Effector memory CD4-positive, alpha-beta T cell (primary cell): ENCODE results near the gene LORICRIN.

Experiments
- DNase-seq, 3 donors: peaks; one replicate each; pipeline ENCODE4 v3.0.0-alpha.2; 2020
- H3K27ac ChIP-seq: 2 replicates; pipeline ENCODE4 v1.7.0; 2013; ENCODE audit warnings: mild to moderate bottlenecking, low read length, moderate library complexity; ENCODE audit not compliant: insufficient read depth, poor library complexity, severe bottlenecking
- H3K27me3 ChIP-seq: replicated peaks from 2 replicates; pipeline ENCODE4 v1.7.0; 2013; ENCODE audit warnings: mild to moderate bottlenecking, low read length; ENCODE audit not compliant: insufficient read depth, control insufficient read depth, poor library complexity, severe bottlenecking
- H3K36me3 ChIP-seq: 2 replicates; pipeline ENCODE4 v1.7.0; 2013; ENCODE audit warnings: mild to moderate bottlenecking, low read length, moderate library complexity; ENCODE audit not compliant: control insufficient read depth, insufficient read depth
- H3K4me1 ChIP-seq: 2 replicates; pipeline ENCODE4 v1.7.0; 2013; ENCODE audit warnings: low read length, mild to moderate bottlenecking; ENCODE audit not compliant: control insufficient read depth, insufficient read depth, poor library complexity, severe bottlenecking
- H3K4me3 ChIP-seq: 2 replicates; pipeline ENCODE4 v1.7.0; 2013; ENCODE audit warnings: low read length, low read depth, mild to moderate bottlenecking; ENCODE audit not compliant: insufficient read depth, poor library complexity, severe bottlenecking
- H3K9me3 ChIP-seq: 2 replicates; pipeline ENCODE4 v1.7.0; 2013; ENCODE audit warnings: mild to moderate bottlenecking, low read length, moderate library complexity; ENCODE audit not compliant: control insufficient read depth

Gene LORICRIN

DNA sequence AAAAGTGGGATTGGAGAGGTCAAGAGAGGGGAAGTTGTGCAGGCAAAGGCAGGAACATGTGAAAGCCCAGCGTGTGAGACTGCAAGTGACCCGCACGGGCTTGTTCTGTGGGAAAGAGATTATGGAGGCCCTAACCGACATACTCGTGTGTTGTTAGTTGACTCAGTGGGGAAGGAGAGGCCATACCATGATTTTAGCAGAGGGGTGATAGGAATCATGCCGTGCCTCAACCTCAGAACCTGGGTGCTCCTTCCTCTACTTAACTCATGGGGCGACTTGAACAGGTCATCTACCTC lies 33.9 kb downstream of the LORICRIN start:
- H3K4me3 ChIP-seq: no peak overlapping the region

DNA sequence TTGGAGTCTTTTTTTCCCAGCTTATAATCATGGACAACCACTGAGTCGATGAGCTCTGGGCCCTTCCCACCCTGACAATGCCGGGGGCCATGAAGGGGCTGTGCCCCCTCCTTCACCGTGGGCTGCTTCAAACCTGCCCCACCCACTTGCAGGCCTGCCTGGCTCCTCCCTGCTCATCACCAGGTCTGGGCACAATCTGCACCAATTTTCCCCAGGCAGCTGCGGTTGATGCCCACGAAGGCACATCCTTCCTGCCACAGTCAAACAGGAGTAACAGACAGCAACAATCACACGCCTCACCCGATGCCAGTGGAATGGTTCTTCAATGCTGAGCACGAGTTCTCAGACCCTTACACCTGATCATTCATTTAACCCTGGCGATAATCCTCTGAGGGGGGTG lies 34.4 kb downstream of the LORICRIN start:
- Histone ChIP-seq H3K9me3 (no peaks in the 10 kb centered on the region), H3K4me3 (no peak overlapping the region), H3K27ac (no peak overlapping the region), H3K27me3 (peaks cover 3% of the 10 kb centered on the region), H3K4me1 (peaks cover 14% of the 10 kb centered on the region), H3K36me3 (no peaks in the 10 kb centered on the region)
- DNase-seq: no peak

More for the DNA sequence above, 33.9 kb downstream of the LORICRIN start:
- Histone ChIP-seq H3K4me1 (peaks cover 14% of the 10 kb centered on the region), H3K27me3 (peaks cover 3% of the 10 kb centered on the region), H3K27ac (no peak overlapping the region), H3K9me3 (no peaks in the 10 kb centered on the region), H3K36me3 (no peaks in the 10 kb centered on the region)
- no peak for DNase-seq

DNA sequence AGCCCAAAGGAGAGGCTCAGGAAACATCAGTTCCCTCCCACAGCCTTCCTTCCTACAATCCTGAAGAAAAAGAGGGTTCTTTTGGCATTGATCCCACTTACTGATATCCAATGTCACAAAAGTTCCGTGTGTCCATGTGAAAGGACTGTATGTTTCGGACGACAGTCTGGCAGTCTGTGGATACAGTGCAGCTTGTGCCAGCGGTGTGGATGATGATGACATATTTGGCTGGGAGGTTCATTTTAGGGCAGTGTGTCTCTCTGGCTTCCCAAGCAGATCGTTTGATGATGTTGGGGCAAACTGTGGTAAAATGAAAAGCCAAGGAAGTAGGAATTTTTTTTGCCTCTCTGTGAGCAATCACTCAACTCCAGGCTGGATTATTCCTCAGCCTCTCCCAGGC lies 42.8 kb downstream of the LORICRIN start:
- Histone ChIP-seq H3K36me3 (no peaks in the 10 kb centered on the region), H3K27ac (no peak overlapping the region), H3K9me3 (no peaks in the 10 kb centered on the region), H3K27me3 (no peaks in the 10 kb centered on the region), H3K4me1 (no peaks in the 10 kb centered on the region), H3K4me3 (no peak overlapping the region)
- no peak for DNase-seq

DNA sequence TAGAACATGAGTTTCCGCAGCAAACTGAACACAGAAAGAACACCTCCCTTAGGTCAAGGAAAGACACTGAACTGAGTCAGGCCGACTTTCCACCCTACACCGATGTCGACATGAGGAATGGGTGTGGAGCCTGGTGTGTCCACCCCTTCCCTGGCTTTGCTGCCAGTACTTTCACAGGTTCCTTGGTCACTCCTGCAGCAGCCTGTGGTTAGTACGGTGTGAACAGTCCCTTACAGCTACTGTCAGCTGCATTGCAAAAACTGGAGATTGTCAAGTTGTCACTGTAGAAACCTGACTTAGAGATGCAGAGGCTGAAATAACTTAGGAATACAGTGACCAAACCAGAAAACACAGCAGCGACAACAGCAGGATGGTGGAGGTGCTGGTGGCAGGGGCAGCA lies 46.2 kb downstream of the LORICRIN start:
- Histone ChIP-seq H3K27ac (no peak overlapping the region), H3K4me3 (no peak overlapping the region), H3K27me3 (no peaks in the 10 kb centered on the region), H3K9me3 (no peaks in the 10 kb centered on the region), H3K4me1 (no peaks in the 10 kb centered on the region), H3K36me3 (no peaks in the 10 kb centered on the region)
- no peak for DNase-seq

DNA sequence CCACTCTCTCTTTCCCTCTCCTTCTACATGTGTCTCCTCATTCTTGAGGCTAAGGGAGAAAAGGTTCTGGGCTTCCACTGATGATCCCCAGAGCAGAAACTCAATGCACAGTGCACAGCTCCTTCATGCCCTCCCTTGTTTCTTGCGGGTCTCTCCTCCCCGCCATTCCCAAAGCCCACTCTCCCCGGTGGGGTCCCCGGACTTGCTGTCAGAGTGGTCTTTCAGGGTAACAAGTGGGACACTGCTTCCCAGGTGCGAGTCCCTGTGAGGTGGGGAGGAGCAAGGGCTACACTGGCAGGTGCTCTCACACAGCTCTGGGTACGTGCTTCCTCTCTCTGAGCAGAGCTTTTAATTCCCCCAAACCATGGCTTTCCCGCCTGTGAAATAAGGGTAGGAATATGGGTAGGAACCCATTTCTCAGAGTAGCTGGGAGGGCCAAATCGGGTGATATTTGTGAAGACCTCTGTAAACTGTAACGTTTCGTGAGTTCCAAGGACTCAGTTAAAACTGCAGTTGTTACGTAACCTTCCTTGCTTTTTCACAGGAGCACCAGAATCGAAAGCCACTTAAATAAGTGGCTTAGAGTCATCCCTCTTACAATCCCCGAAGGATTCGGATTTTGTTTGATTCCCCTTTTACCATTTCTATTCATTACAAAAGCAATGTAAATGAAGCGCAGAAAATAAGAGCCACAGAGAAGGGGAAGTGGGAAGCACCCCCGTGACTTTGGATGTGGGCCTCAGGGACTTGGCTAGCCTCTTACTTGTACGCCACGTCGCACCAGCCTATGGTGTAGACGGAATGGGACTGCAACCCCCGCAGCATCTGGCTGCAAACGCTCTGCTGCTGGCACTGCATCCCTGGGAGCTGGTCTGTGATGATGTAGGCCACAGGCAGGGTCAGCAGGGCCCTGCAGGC lies 47.1 kb downstream of the LORICRIN start:
- Histone ChIP-seq H3K9me3 (no peaks in the 10 kb centered on the region), H3K4me1 (no peaks in the 10 kb centered on the region), H3K27me3 (no peaks in the 10 kb centered on the region), H3K4me3 (no peak overlapping the region), H3K36me3 (no peaks in the 10 kb centered on the region), H3K27ac (no peak overlapping the region)
- DNase-seq: no peak

DNA sequence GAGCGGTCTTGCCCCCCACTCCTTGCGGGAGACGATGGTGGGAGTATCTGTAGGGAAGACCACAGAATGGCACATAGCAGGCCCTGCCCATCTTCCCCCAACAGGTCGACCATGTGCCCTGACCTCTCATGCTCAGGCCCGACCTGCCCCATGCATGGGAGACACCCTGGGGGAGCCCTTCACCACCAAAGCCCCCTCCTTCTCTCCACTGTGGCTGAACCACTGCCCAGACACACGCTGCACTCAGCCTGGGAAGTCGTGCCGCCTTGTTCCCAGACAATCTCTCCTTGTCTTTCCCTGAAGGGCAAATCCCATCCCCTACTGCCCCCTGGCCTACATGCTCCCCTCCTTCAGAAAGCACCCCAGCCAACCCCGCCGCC lies 47.7 kb downstream of the LORICRIN start:
- Histone ChIP-seq H3K4me1 (no peaks in the 10 kb centered on the region), H3K27me3 (no peaks in the 10 kb centered on the region), H3K9me3 (no peaks in the 10 kb centered on the region), H3K36me3 (no peaks in the 10 kb centered on the region), H3K4me3 (no peak overlapping the region), H3K27ac (no peak overlapping the region)
- no peak for DNase-seq

DNA sequence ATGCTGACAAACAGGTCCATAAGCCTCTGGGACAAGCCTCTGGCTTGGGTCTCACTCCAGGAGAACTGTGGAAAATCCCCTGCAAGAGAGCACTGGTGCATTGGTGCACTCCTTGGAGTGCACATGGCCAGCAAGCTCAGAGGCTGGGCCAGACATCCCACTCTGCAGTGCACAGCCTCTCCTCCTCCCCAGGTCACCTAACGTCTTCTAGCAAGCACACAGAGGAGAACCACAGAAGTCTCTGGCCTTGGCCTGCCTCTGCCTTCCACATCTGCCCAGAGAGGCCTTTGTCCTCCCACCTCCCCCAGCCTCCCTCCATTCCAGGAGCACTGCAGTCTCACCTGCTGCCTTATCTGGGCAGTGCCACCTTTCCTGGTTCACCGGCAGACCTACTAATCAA lies 49.1 kb downstream of the LORICRIN start:
- no peaks in the 10 kb centered on the region for H3K36me3 ChIP-seq
- no peaks in the 10 kb centered on the region for H3K27me3 ChIP-seq
- no peak overlapping the region for H3K4me3 ChIP-seq
- H3K9me3 ChIP-seq: no peaks in the 10 kb centered on the region
- H3K4me1 ChIP-seq: no peaks in the 10 kb centered on the region
- DNase-seq: no peak
- no peak overlapping the region for H3K27ac ChIP-seq

DNA sequence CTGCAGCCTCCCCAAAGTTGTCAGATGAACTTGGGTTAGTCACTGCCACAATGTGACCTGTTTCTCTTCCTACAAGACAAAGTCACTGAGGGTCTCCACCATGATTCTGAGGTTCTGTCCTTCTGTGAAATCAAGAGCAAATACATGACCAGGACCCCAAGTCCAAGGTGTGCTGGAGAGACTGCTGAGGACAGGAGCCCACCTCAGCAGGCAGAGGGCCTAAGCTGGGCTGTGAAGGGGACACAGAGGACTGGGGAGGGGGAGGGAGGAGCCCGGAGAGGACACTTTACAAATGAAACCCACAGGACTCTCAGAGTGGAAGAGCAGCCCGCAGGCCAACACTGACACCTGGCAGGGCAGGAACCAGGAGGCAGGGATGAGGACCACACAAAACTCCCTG lies 50.0 kb downstream of the LORICRIN start:
- no peak overlapping the region for H3K4me3 ChIP-seq
- H3K27me3 ChIP-seq: no peaks in the 10 kb centered on the region
- no peak for DNase-seq
- no peaks in the 10 kb centered on the region for H3K4me1 ChIP-seq
- no peaks in the 10 kb centered on the region for H3K36me3 ChIP-seq
- H3K27ac ChIP-seq: no peak overlapping the region
- H3K9me3 ChIP-seq: no peaks in the 10 kb centered on the region

DNA sequence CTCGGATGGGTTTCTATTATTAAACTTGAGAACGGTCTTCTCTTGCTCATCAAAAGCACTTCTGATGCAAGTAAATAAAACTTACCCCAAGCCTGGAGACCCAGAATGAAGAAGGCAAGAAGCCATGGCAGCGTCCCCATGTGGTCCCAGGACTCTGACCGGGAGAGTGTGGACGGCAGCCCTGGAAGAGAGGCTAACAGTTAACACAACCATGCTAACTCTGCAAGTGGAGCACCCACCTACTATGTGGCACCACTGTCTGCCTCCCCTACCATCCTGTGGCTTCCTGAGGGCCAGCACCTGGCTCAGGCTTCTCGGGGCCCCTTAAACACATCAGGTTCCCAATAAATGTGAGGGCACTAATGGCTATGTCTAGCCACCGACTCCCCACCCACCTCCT lies 51.0 kb downstream of the LORICRIN start:
- Histone ChIP-seq H3K4me1 (no peaks in the 10 kb centered on the region), H3K27me3 (no peaks in the 10 kb centered on the region), H3K36me3 (no peaks in the 10 kb centered on the region), H3K9me3 (no peaks in the 10 kb centered on the region), H3K4me3 (no peak overlapping the region), H3K27ac (no peak overlapping the region)
- DNase-seq: no peak
